GM19025 (cell line): ENCODE data around the gene ADAM12.

Source experiments
- ATAC-seq: cut with Tn5 transposase; IDR thresholded peaks from one replicate; pipeline ENCODE4 v1.9.1; 2021; ENCODE audit warnings: mild to moderate bottlenecking, low read depth, moderate library complexity; ENCODE audit not compliant: unreplicated experiment

ADAM12 gene

DNA sequence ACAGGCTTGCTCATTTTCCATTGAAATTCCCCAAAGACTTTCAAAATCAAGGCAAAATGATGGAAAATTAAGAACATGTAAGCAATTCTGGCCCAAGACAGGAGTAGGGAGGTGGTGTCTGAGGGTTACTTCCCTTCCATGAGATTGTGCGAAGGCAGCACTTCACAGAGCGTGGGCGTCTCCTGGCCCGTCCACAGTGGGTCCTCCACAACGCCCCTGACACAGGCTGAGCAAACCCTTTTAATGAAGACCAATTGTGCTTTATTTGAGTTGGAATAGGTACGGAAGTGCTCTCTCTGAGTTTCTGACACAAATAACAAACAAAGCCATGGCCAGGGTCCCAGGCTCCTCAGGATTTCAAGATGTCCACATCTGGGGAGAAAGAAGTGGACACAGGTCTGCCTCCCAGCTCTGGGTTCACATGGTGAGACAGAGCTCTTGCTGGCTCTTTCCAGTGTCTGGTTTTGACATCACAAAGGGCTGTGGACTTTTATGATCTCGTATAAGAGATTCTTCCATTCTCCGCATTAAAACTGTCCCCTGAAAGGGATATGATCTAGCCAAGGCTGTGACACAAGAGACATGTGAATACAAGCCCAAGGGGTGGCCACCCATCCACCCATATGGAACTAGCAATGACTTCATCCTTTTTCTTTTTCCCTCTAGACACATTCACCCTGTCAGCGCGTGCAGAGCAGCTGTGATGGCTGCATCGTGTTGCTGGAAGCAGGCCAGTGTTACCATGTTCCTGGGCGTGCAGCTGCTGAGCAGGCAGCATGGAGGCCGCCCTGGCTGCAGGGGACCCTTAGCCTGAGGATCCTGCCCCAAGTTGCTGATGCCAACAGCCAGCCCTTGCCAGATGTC is 145.6 kb downstream of the ADAM12 start:
- no peak for ATAC-seq

DNA sequence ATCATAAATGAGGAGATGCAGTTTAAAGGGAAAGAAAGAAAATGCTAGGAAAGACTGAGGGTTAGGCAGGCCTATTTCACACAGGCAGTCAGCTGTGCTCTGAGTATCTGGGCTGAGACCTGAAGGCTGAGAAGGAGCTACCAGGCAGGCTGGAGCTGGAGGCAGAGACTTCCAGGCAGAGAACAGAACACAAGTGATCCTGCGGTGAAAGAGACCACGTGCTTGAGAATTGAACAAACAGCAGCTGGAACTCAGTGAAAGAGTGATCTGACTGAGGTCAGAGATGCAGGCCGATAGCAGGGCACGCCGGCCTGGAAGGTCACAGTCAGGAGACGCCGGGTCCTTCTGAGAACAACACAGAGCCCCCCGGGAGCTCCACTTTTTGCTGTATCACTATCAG is 147.8 kb downstream of the ADAM12 start:
- no peak for ATAC-seq

DNA sequence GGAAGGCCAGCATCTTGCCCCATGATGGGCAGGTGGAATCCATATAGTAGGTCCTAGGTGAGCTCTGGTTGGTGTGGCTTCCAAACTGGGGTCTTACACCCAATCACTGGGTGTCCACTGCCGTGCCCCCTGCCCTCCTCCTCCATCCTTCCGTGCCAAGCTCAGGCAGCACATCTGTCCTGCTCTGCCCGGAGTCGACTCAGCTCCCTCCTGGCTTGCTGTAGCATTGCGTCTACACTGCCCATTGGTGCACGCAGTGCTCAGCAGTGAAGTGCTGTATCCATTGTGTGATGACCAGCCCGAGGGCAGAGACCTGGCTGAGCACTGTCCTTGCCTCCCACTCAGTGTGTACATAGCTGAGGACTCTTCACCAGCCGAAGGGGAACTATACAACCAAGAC is 148.4 kb downstream of the ADAM12 start:
- ATAC-seq, result no peak

DNA sequence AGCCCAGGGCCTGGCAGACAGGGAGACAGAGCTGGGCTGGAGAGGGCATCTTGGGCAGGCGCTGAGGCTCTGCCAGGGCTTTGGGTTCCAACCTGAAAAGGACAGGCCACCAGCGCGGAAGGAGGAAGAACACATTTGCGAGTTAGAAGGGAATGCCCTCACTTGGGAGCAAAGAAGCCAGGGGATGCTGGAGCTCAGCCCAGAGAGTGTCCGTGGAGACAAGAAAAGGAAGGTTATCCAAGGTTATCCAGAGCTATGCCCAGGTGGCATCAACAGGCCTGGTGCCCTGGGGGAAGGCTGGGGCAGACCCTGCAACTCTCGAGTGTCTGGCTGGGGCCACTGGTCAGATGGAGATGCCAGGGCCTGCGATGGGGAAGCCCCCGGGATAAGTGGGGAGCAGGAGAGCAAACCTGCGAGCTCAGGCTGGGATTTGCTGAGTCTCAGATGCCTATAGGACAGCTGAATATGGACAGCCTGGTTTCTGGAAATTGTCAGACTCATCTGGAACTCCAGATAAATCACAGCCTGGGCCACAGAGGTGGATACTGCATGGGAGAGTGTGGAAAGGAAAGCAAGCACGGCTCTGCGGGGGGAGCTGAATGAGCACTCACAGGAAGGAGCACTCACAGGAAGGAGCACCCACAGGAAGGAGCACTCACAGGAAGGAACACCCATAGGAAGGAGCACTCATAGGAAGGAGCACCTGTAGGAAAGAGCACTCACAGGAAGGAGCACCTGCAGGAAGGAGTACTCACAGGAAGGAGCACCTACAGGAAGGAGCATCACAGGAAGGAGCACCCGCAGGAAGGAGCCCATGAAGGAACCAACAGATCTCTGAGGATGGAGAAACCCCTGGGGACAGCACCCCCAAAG is 152.1 kb downstream of the ADAM12 start:
- ATAC-seq, result no peak

DNA sequence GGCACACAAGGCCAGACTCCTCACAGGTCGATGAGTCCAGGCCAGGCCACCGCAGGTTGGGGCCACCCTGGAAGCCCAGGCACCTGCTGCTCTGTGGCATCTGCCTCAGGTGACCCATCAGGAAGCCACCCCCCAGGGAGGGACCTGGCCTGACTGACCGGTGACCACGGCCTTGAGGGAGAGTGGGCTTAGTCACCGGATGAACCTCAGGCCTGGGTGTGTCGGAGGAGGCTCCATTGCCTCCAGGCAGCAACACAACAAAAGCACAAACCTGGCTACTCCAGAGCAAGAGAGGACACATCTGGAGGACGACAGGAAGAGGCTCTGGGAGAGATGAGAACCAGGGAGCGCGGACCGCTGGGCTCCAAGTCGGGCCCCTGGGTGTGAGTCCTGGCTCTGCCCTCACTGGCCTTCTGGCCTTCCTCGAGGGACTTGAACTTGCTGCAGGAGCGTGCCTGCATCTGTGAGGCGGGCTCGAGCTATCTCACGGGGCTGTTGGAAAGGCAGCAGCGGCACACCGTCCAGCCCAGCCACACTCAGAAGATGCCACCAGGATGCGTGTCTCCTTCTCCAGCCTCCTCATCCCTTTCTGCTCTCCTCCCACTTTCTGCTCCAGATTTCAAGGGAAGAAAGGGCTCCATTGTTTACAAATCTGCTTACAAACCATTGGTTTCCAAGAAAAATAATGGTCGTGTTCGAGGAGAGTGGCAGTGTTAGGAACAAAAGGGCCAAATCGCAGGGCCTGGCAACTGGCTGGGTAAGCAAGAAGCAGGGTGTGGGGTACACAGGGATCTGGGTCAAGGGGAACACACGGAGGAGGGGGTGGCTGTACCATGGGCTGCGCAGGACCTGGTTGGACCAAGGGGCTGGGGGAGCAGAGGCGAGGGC is 152.9 kb downstream of the ADAM12 start:
- ATAC-seq, result no peak

DNA sequence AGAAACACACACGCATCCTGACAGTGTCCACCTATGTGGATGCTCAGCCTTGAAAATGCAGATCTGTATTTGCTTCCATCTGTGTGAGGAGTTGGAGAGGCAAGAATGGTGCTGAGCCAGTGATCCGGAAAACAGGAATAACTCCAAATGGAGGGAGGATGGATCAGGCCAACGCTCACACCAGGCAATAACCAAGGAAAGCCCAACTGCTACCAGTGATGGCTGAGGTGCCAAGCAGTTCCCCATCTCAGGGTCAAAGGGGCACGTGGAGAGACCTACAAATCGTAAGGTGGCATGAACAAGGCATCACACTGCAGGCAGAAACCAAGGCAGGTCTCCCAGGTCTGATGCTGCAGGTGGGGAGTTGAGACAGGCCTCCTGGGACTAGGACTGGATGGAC is 153.6 kb downstream of the ADAM12 start:
- no peak for ATAC-seq

DNA sequence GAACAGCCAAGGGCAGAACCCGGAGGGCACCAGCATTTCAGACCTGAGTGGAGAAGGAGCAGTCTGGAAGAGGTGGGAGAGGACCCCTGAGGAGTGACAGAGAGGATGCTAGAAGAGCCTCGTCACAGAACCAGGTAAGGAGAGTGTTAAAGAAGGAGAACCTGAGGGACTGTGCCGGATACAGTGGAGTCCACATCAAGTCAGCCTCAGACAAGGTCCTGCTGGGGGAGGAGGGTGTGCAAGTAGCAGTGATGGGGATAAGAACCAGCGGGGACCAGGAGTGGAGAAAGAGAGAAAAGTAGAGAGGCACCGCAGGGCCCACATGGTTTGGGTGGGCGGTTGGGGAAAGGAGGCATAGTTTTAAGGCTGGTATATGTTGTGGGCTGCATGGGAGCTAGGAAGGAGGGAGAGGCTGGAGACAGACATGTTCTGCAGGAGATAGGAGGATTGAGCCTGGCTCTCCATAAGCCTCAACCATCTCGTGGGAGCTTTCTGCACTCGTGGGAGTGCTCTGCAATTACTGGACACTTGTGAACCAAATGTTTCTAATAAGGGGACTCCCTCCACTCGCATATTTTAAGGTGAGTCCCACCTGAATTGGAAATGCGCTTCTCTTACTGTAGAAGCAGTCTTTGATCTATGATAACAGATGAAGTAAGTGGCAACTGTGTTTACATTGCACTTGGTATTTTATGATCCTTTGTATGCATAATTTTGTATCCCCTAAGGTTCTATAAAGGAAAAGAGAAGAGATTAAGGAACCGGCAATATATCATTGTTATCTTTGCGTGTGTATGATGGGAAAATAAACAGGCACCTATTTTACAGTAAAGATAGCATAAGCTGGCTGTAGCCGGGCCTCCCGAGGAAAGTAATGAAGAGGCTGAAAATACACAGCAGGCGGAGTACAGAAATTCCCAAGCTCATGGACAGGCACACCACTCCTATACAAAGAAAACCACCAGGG is 154.8 kb downstream of the ADAM12 start:
- no peak for ATAC-seq

DNA sequence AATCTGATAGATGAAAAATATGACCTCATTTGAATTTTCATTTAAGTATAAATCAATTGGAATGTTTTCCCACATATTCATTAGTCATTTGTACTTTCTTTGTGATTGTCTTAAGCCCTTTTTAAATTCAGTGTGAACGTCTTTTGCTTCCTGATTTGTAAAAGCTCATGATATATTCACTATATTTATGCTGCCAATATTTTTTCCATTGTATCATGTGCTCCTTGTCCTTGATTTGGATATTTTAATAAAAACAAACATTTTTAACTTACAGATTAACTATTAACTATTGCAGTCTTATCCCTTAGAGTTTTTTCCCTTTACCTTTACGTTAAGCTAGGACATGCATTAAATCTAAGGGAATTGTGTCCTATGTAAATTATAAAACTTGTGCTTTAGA is 157.7 kb downstream of the ADAM12 start:
- ATAC-seq, result no peak

DNA sequence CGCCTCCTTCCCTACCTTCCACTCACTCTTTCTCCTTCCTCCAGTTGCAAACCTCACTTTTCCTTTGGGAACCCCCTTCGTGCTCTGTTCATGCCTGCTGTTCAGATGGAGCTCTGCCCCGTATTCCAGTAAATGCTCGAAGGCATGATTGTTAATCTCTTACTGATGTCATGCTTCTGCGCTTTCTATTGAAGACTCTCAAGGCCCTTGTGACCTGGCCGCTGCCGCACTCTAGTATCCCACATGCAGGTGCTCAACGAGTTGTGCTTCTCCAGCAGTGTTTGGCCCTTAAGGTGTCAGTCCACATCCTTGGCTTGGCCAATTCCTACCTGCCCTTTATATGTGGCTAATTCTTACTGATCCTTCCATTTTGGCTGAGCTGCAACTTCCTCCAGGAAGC is 158.6 kb downstream of the ADAM12 start:
- ATAC-seq, result no peak

DNA sequence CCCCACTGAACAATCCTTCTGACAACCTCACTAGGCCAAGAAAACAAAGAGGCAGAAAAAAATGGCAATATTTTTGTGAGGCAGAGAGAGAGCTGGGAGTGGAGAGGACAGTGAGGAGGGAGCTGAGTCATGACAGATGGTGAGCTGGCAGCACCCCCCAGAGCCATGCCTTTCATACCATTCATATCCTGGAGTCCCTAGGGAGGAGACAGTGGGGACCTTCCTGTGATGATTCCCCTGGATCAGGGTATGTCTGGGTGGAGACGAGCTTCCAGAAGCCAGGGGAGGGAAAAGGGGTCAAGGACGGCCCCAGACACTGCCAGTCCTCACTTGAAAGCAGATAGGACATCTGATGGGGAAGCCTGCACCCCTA is 160.5 kb downstream of the ADAM12 start:
- no peak for ATAC-seq

DNA sequence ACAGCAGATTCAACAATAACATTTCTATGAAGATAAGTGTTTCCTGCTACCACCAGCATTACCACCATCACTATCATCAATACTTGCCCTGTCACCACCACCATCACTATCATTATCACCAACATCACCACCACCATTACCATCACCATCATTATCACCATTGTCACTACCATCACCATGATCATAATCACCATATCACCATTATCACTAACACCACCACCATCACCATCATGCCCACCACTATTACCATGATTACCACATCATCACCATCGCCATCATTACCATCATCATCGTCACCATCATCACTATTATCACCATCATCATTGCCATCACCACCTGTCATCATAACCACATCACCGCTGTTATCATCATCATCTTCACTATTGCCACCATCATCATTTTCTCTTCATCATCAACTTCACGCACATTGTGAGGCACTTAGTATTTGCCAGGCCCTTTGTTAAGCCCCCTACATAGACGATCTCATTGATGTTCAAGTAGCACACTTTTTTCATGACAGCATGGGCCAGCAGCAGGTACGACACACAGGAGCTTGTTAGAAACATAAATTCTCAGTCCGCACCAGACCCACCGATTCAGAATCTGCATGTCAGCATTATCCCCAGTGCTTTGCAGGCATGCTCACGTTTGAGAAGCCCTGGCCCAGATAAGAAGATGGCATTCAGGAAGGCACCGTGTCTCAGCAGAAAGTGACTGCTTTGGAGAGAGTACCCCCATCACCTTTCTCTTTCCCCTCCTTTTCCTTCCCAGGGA is 161.1 kb downstream of the ADAM12 start:
- no peak for ATAC-seq

DNA sequence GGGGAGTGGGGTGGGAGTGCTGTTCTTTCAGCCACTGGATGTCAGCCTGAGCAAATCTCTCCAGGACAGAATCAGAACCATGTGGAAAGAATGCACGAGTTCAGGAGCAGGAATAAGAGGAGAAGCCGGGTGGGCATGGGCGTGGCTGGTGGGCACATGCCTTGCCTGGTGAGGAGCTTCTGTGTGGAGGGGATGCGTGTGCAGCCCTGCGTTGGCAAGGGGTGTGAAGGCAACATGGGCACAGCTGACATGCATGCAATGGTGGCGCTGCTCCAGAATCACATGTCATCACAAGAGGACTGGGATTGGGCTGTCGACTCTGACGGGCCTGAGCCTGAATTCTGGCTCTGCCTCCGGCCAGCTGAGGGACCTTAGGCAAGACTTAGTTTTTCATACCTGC is 162.1 kb downstream of the ADAM12 start:
- no peak for ATAC-seq

DNA sequence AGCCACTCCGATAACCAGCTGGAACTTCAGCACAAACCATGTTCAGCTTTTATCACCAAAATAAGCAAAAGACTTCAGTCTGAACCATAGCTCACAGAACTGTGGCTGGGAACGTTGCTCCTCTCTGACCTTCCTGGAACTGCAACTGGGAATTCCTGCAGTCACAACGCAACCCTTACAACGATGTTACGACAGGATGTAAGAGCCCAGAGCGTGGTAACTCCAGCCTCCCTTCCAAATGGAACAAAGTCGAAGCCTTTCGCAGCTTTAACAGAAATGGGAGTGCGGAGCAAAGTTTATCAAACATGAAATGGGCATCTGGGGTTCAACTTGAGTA is 162.6 kb downstream of the ADAM12 start:
- ATAC-seq, result no peak

DNA sequence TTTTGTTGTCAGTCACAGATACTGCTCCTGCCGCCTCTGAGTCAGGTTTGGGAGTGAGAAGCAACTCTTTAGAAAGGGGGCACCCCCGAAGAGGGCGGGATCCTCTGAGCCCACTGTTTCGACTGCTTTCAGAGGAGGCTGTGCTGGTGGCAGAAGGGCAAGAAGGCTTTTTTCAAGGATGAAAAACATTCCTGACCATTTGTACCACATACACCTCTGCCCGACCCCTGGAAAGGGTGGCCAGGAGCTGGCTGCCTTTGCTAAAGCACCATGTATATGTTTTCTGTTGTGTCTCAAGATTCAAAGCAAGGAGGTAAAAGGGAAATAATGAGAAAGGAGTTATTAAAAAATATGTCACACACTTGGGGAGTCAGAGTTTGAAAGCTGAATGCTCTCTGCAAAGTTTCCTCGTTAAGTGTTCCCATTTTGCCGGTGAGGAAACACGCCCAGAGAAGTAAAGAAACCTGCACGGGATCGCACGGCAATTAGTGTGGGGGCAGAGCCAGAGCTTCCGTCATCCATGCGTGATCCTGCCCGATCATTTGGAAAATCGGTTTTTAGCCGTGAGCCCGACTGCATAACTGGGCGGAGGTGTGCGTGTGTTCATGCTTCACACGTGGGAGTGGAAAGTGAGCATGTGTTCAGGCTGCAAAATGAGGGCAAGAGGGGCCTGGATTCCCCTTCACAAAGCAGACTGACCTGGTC is 163.2 kb downstream of the ADAM12 start:
- ATAC-seq, result no peak

DNA sequence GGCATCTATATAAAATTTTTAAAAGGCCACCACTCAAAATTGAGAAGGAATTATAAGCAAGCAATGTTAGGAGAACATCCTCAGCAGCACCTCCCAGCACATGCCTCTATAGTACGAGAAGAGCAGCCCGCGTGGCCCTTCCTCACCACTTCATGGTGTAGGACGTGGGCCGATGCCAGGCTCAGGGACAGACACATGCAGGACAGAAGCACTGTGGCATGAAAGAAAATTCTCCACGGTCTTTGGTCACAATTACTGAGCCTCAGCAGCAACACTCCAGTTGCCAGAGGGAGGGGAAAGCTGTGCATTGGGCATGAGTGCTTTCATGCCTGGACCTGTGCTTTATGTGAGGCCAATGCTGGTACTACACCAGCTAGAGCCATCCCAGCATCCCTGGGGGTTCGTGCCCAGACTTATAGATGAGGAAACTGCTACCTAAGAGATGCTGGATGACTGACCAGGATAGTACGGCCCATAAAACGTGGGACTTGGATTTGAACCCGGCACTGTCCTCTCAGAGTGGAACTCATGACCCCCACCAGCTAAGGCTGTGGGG is 164.7 kb downstream of the ADAM12 start:
- ATAC-seq, result no peak

DNA sequence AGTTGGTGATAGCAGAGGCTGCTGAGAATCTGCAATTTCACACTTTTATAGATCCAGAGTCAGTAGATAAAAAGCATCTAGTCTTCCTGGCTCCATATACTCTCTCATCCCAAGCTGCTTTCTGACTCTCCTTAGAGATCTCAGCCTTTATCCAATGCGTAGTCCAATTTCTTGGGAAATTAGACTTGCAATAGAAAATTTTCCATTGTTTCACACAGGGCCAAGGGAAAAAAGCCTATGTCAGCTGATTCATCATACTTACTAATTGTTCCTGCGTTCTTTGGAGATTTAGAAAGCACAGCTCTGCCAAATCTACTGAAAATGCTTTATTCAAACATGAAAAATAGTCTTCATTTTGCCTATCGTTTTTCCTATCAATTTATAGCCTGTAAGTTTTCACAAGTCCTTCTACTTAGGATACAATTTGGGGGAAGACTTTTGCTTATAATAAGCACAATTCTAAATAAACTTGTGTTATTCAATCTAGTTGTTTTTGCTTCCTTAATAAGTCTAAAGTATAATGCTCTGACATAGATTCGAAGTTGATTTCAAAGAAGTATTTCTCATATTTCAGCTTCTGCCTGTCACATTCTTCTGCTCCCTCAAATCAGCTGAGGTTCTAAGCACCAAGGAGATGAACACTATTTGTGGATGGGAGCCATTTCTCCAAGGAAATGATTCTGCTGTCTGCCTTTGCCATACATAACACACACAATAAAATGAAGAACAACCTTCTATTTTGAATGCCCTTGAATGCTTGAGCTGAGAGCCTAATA is 165.4 kb downstream of the ADAM12 start:
- ATAC-seq, result no peak

DNA sequence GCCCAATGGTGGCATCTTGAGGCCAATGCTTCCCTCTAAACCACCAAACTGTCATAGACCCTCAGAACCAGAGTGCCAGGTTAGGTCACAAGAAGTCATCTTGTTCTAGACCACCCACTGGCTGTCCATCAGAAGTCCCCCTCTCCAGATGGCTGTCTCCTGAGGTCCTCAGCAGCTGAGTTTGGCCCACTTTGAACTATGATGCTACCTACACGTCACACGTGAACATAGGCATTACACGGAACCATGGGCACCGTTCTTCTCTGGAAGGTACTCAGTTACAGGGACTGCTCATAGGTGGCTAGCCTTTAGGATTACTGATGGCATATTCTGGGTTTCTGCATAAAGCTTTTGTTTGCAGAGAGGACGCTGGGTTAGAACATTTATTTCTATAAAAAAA is 166.4 kb downstream of the ADAM12 start:
- ATAC-seq, result no peak
